ENCODE results near the gene GREB1.

DNA sequence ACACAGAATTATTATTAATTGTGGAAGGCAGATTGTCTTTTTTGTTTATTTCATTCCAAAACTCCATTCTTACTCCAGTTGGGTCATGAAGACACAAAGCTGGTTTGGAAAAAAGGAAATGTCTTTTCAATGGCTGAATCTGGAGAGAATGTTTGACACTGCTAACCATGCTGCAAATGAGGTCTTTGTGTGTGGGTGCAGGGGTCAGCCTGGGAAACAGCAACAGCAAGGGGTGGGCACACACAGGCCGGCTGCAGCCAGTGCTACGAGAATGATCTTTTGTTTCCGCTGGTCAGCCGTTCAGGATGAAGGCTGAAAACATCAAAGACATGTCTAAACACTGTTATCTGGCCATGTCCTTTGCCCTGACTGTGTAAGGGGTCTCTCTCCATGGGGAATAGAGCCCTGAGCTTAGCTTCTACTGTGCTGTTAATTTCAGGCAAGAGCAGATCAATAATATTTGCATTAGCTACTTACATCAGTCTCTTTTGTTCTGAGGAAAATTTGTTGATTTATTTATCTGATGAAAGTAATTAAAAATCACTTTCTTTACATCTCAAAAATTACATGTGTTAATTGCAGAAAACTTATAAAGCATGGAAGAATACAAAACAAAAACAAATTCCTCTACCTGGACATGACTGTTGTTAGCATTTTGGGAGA lies 34.6 kb upstream of the GREB1 start:
- TF ChIP-seq, protein P1, sequence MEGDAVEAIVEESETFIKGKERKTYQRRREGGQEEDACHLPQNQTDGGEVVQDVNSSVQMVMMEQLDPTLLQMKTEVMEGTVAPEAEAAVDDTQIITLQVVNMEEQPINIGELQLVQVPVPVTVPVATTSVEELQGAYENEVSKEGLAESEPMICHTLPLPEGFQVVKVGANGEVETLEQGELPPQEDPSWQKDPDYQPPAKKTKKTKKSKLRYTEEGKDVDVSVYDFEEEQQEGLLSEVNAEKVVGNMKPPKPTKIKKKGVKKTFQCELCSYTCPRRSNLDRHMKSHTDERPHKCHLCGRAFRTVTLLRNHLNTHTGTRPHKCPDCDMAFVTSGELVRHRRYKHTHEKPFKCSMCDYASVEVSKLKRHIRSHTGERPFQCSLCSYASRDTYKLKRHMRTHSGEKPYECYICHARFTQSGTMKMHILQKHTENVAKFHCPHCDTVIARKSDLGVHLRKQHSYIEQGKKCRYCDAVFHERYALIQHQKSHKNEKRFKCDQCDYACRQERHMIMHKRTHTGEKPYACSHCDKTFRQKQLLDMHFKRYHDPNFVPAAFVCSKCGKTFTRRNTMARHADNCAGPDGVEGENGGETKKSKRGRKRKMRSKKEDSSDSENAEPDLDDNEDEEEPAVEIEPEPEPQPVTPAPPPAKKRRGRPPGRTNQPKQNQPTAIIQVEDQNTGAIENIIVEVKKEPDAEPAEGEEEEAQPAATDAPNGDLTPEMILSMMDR (IDR thresholded peaks at IDR 0.05): no peak
- TF ChIP-seq EZH2 (IDR thresholded peaks at IDR 0.05) (no peak), EZH2phosphoT487 (IDR thresholded peaks at IDR 0.05) (no peak)
